ENCODE measurements around the gene CBLN3.

- TF ChIP-seq, protein P1, sequence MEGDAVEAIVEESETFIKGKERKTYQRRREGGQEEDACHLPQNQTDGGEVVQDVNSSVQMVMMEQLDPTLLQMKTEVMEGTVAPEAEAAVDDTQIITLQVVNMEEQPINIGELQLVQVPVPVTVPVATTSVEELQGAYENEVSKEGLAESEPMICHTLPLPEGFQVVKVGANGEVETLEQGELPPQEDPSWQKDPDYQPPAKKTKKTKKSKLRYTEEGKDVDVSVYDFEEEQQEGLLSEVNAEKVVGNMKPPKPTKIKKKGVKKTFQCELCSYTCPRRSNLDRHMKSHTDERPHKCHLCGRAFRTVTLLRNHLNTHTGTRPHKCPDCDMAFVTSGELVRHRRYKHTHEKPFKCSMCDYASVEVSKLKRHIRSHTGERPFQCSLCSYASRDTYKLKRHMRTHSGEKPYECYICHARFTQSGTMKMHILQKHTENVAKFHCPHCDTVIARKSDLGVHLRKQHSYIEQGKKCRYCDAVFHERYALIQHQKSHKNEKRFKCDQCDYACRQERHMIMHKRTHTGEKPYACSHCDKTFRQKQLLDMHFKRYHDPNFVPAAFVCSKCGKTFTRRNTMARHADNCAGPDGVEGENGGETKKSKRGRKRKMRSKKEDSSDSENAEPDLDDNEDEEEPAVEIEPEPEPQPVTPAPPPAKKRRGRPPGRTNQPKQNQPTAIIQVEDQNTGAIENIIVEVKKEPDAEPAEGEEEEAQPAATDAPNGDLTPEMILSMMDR (IDR thresholded peaks at IDR 0.05) = no peak
- no peak for TF ChIP-seq POLR2A (IDR thresholded peaks at IDR 0.05)
Observed at GRCh38 chr14:24426150-24426911, 3.1 kb downstream of the CBLN3 start.
